HEK293T (cell line): Measurements from ENCODE around the gene PDLIM3.

Source experiments
- ARNT ChIP-seq: fragments of 450-650 bp; IDR thresholded peaks from 2 replicates; pipeline ENCODE4 v1.6.1; 2017; ENCODE audit warnings: mild to moderate bottlenecking
- BHLHE40 ChIP-seq: fragments of 450-650 bp; IDR thresholded peaks from 2 replicates; pipeline ENCODE4 v1.6.1; 2016; ENCODE audit warnings: mild to moderate bottlenecking, moderate library complexity, borderline replicate concordance
- CTBP1 ChIP-seq: fragments of 450-650 bp; IDR thresholded peaks from 2 replicates; pipeline ENCODE4 v1.6.1; 2016; ENCODE audit warnings: borderline replicate concordance
- FOXK2 ChIP-seq: fragments of 450-650 bp; IDR thresholded peaks from 2 replicates; pipeline ENCODE4 v1.6.1; 2016; ENCODE audit warnings: mild to moderate bottlenecking
- L3MBTL2 ChIP-seq: fragments of 450-650 bp; conservative IDR thresholded peaks from 2 replicates; pipeline ENCODE4 v1.6.1; 2016; ENCODE audit warnings: mild to moderate bottlenecking
- SP1 ChIP-seq: fragments of 450-650 bp; IDR thresholded peaks from 2 replicates; pipeline ENCODE4 v1.6.1; 2017
- SUZ12 ChIP-seq: fragments of 450-650 bp; IDR thresholded peaks from 2 replicates; pipeline ENCODE4 v1.6.1; 2016; ENCODE audit warnings: mild to moderate bottlenecking
- ZNF384 ChIP-seq: fragments of 450-650 bp; IDR thresholded peaks from 2 replicates; pipeline ENCODE4 v1.6.1; 2016
- TF ChIP-seq, protein P1 (sequence below): fragments of 450-650 bp; IDR thresholded peaks from 2 replicates; pipeline ENCODE4 v1.6.1; 2016

DNA sequence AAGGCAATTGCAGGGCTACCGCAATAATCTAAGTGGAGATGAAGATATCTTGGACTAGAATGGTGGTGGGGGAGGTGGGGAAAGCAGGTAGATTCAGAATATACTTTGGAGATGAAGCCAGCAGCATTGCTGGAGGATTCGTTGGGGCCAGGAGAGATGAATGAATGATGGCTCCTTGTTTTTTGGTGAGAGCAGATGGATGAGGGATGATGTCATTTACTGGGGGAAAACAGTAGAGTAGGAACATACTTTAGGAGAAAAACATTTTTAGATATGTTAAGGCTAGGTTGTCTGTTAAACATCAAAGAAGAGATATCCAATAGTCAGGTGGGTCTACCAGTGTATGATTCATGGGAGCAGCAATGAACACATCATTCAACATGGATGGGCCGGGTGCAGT, 69.6 kb downstream of the PDLIM3 start:
- TF ChIP-seq BHLHE40 = no peak
- no peak for TF ChIP-seq L3MBTL2
- TF ChIP-seq CTBP1 = no peak
- TF ChIP-seq ARNT = no peak
- no peak for TF ChIP-seq SP1
- TF ChIP-seq SUZ12 = no peak
- TF ChIP-seq, protein P1, sequence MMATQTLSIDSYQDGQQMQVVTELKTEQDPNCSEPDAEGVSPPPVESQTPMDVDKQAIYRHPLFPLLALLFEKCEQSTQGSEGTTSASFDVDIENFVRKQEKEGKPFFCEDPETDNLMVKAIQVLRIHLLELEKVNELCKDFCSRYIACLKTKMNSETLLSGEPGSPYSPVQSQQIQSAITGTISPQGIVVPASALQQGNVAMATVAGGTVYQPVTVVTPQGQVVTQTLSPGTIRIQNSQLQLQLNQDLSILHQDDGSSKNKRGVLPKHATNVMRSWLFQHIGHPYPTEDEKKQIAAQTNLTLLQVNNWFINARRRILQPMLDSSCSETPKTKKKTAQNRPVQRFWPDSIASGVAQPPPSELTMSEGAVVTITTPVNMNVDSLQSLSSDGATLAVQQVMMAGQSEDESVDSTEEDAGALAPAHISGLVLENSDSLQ = no peak
- TF ChIP-seq FOXK2 = no peak
- no peak for TF ChIP-seq ZNF384
